Fibroblast of skin of back (primary cell): ENCODE results near the gene BMP7.

Experiments
- DNase-seq: peaks from one replicate; pipeline ENCODE4 v3.0.0-alpha.2; 2013

Gene BMP7

DNA sequence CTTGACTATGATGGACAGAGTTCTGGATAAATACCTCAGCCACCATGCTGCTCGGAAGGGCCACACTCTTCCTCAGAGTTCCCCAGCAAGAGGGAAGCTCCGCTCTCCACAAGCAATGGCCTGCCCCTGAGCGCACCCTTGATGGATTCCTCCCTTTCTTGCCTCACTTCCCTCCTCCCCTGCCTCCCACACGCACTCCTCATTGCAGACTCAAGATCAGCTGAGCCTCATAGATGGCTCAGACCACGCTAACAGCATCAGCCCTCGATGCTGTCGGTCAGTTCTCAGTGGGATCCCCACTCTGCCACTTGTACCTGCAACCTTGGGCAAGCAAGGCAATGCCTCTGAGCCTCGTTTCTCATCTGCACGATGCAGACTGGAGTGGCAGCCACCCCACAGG lies 123.3 kb downstream of the BMP7 start:
- DNase-seq, result no peak

DNA sequence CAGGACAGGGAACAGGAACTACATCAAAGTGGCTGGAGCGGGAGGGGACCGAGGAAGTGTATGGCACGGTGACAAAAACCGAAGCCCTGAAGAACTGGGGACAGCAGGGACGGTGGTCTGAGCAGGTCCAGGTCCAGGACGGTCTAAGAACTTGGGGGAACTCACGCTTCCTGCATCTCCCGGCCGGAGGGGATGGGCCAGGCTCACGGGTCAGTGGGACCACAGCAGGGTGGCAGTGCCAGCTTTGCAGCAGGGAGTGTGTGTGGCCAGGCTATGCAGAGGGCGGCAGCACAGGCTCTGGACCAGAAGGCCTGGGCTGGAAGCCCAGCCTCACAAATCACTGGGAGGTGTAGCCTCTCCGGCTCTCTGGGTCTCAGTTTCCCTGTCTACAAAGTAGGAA lies 123.8 kb downstream of the BMP7 start:
- DNase-seq, result no peak

DNA sequence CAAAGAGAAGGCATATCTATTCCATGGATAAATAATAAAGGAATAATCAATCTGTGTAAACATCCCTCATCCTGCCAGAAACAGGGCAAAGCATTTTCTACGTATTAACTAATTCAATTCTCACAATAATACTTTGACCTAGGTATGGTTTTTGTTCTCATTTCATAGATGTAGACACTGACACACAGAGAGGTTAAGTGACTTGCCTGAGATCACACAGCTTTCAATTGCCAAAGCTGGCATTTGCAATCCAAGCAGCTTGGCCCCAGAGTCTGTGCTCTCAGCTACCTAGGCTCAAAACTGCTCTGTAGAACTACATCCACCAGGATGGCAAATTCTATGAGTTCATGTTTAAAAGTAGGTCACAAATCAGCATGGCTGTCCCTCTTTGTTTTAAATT lies 124.9 kb downstream of the BMP7 start:
- no peak for DNase-seq

DNA sequence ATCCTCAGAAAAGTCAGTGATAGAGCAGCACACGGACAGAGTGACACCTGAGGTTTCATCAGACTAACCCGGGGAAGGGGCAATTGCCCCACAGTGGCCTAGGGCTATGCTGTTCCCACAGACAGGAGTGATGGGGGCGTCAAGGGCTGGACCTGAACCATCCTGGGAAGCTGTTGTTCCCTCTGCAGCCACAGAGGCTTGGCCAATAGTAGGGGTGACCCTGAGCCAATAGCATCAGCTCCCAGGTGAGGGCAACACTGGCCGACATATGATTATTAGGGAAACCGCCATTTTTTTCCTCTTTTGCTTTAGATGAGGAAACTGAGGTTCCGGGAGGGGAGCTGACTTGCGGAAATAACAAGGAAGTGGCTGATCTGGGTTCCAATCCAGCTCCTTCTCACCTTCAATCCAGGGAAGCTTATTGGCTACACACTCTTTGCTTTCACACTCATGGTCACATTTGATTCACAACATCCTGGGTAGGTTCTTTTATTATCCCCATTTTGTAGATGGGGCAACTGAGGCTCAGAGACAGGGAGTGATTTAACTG lies 126.0 kb downstream of the BMP7 start:
- no peak for DNase-seq

DNA sequence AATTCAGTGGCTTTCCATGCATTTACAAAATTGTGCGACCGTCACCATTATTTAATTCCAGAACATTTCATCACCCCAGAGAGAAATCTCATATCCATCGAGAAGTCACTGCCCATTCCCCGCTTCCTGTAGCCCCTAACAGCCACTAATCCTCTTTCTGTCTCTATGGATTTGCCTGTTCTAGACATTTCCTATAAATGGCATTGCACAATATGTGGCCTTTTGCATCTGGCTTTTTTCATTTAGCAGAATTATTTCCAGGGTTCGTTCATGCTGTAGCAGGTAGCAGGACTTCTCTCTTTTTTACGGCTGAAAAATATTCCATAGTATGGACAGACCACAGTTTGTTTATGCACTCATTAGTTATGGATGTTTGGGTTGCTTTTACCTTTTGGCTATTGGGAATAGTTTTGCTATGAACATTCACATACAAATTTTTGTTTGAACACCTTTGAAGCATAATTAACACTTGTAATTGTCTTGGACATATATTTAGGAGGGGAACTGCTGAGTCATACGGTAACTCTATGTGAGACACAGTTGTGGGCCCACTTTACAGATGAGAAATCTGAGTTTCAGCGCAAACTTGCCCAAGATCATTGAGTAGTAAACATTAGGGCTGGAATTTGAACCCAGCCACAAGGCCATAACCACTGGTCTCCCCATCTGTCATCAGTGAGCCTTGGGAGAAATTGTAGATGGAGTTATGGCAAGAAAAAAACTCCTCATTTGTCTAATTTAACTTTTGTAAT lies 126.9 kb downstream of the BMP7 start:
- DNase-seq, result no peak

DNA sequence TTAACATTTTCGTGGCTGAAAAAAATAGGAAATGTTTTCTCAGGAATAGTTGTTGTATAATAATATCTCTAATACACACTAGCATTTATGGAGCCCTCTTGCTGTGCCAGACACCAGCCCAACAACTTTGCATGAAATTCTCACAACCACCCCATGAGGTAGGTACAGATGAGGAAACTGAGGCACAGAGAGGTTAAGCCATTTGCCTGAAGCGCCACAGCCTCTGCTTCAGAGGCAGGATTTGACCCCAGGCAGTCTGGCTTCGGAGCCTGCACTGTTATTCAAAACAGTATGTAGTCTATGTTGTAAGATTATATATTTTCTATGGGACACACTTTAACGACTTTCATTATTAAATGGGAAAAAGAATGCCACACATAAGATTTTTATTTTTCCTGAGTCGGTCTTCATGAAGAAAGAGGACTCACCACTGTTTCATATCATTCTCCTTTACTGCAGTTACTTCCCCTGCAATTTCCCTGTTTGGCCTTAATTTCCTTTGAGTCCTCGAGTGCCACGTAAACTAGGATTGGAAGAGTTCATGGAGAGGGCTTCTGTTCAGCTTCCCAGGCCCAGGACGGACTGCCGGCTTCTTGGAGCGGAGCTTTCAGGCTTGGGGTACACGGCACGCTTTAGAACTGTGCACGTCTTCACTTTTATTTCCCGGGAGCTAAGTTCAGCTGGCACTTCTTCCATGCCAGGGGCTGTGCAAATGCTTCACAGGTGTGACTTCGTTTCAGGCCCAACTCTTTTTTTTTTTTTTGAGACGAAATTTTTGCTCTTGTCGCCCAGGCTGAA lies 128.0 kb downstream of the BMP7 start:
- DNase-seq, result no peak

DNA sequence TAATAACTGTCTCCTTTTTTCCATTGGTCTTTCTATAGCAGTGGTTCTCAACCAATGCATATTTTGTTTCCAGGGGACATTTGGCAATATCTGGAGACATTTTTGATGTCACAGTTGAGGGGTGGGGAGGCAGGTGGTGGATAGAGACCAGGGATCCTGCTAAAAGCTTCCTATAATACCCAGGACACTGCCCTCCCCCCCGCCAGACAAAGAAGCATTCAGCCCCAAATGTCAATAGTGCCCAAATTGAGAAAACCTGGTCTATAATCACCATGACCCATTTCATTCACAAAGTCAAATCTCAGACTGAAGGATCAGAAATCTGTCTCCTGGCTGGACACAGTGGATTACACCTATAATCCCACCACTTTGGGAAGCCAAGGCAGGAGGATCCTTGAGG lies 128.8 kb downstream of the BMP7 start:
- DNase-seq, result no peak

DNA sequence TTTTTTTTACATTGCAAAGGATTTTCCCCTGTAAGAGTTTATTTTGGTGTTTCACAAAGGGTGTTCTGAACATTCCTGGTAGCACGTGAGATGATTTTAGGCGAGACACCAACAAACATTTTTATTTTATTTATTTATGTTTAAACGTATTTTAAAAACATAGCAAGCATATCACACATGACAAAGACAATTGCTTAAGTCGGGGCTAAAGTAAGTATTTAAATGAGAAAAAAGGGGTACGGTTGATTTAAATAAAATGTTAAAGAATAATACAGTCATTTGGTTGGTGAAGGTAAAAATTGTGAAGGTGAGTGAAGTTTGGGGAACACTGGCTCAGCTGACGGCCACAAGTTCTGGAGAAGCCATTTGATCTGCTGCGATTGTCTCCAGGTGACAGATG lies 129.7 kb downstream of the BMP7 start:
- DNase-seq, result no peak

DNA sequence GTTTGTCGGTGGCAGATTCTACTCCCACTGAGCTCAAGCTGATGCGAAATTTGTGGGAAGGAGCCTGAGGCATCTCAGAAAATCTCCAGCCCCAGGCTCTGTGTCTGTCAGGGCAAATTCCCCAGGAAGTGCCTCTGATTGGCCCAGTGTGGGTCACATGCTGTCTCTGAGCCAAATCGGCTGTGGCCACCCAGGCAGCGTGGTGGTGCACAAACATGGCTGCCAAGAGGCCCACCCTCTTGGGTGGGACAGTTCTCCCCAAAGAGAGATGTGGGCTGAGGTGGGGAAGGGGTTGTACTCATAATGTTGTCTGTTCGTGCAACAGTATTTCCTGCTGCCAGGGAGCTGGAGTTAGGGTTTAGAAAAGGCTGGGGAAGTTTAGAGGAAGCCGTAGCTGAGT lies 130.6 kb downstream of the BMP7 start:
- DNase-seq, result no peak

DNA sequence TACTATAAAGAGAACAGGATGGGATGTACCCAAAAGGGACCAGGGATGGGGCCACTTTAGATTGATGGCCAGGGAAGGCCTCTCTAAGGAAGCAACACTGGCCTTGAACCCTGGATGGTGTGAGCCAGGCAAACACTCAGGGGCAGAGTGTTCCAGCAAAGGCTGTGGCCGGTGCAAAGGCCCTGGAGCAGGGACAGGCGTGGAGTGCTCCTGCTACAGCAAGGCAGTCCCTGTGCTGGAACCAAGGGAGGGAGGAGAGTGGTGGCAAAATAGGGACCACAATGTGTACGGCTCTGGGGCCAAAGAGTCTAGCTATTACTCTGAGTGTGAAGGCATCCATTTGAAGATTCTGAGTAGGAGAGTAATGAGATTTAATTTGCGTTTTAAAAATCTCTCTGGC lies 131.6 kb downstream of the BMP7 start:
- no peak for DNase-seq

DNA sequence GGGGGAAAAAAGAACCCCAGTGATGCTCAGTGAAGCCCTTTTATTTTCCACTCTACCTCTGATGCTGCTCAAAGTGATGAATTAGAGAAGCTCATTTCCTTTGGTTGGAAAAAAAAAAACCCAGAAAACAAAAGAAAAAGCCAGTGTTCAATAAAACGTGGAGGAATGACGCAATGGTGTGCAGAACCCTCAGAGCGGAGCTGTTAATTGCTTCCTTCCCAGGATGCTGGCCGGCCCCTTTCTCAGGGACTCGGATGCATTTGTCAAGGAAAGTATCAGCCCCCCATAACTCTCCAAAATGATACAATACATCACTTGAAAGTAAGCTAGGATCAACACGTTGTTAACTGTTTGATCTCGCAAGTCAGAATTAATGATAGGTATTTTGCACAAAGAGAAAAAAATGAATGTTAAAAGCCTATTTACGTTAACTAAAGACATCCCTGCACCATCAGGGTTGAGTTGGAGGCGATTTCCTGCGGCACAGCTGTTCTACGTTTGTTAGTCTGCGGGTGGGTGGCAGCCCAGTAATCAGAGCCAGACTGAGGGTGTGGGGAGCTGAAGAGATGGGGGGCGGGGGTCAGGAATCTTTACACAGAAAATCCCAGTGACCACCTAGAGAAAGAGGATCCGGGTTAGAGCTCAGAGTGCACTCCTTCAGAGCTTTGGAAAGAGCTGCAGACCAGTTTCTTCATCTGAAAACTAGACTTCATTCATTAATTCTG lies 132.4 kb downstream of the BMP7 start:
- DNase-seq, result no peak

DNA sequence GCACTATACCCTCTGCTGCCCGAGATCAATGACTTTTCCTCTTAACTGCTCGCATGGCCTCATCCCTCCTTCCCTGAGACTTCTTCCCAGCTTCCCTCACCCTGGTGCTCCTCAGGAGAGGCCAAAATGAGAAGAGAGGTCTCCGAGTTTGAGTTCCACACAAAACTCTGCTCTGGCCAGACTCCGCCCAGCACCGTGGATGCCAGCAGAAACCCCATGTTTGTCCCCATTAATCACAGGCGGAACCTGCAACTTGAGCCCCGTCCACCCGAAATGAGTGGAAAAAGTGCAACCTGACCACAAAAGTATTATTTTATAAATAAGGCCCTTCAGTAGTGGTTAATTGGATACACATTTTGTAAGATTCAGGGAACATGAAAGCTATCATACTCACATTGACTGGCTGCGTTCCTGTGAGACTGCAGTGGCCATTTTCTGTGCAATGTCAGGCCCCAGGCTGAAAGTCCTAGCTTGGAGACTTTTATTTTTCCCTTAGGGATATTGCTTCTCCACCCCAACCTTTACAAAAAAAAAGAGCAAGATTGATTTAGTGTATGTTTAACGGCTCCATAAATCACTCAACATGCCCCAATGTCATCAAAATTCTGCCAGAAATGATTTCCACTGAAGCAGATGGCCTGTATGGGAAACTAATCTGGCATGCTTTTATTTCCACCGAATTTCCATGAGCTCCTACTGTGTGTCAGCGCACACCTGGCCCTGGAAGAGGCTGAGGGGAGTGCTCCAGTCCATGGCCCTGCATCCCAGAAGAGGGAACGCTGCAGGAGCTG lies 134.6 kb downstream of the BMP7 start:
- no peak for DNase-seq

DNA sequence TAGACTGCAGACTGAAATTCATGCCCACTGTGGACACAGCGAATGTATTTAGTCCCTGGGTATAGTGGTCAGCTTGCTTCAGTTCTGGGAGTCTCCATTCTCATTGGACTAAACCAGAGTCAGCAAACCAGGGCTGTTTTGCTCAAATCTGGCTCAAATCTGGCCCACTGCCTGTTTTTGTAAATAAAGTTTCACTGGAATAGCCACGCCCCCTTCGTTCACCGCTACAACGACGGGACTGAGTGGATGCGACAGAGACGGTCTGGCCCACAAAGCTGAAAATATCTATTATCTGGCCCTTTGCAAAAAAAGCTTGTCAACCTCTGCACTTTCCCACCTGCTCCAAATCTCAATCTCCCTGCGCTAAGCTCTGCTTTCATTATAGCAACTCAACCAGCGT lies 135.4 kb downstream of the BMP7 start:
- no peak for DNase-seq

DNA sequence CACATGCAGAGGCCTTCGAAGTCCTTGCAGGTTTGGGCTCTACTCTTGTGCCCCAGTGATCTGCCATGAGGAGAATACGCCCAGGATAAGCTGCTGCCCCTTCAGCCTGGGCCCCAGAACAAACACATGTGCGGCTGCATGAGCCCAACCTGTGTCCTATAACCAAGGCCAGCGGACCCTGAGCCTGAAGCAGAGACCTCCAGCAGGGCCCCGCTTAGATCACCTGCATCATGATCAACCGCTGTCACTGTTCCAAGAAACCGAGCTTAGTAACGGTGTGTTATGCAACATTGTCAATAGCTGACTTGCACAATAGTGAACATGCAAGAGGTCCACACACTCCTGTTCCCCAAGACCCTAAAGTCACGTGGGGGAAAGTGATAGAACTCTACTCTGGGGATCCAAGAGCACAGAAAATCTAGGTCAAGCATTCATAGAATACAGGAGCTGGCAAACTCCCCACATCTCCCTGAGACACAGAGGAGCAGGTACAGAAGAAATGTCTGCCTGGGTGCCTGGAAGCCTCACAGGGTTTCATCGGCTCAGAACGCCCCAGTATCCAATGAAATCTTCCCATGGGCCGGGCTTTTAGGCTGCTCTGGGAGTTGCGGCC lies 136.2 kb downstream of the BMP7 start:
- DNase-seq, result no peak

DNA sequence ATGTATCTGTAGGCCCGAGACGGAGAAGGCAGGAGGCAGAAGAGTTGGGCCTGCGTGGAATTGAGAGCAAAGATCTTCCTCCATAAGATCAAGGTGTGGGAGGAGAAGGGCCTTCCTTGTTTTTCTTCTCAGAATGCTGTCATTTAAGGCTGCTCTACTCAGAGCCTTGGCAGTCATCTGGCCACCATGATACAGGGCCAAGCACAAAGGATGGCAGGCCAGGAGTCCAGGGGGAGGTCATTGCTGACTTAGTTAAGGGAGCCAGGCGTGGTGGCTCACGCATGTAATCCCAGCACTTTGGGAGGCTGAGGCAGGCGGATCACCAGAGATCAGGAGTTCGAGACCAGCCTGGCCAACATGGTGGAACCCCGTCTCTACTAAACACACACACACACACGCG lies 137.1 kb downstream of the BMP7 start:
- no peak for DNase-seq

DNA sequence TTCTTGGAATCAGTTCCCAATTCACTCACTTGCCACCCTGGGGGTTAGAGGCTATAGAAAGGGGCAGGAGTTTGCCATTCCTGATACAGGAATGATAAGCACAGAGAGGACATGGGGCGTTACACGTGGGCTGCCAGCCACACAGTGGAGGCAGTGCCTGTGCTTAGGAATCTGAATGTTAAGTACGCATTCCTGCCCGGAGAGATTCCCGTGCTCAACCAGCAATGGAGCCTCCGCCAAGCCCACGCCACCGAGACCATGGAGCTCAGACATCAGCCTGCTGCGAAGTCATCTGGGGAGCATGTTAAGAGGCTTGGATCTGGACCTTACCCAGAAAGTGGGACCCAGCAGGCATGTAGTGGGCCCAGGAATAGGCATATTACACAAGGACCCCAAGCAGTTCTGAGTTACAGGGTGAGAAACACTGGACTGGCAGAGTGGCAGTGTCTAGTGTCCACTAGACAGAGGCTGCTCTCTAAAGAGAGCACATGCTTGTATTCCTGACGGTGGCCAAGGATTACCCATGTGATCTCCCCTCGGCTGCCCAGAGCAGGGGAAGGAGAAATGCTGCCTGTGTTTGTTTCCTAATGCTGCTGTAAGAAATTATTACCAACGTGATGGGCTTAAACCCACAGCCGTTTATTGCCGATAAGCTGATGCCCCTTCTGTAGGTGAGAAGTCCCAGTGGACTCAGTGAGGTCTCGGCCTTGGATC lies 138.2 kb downstream of the BMP7 start:
- no peak for DNase-seq

DNA sequence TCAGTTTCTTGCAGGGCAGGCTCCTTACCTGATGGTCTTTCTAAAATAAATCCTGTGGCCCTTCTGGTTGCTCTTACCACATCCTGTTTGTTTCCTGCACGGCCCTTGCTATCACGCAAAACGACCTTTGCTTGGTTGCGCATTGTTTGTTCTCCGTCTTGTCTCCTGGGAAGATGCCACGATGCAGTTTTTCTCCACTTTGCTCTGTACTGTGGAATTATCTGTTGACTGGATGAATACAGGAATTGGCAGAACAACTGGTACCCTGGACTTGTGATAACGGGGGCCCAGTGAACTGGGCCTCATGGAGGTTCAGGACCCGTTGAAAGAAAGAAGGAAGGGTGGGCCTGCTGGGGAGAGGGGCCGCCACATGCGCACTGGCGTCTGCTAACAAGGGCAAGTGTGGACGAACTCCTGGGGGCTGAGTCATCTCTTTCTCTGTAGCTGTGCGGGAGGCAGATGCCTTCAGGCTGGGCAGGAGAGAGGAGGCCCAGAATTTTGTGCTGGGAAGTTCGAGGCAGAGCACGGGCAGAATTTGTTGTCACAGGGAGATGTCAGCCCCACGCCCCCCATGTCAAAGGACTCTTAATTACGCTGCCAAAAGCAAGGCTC lies 139.9 kb downstream of the BMP7 start:
- DNase-seq, result no peak

DNA sequence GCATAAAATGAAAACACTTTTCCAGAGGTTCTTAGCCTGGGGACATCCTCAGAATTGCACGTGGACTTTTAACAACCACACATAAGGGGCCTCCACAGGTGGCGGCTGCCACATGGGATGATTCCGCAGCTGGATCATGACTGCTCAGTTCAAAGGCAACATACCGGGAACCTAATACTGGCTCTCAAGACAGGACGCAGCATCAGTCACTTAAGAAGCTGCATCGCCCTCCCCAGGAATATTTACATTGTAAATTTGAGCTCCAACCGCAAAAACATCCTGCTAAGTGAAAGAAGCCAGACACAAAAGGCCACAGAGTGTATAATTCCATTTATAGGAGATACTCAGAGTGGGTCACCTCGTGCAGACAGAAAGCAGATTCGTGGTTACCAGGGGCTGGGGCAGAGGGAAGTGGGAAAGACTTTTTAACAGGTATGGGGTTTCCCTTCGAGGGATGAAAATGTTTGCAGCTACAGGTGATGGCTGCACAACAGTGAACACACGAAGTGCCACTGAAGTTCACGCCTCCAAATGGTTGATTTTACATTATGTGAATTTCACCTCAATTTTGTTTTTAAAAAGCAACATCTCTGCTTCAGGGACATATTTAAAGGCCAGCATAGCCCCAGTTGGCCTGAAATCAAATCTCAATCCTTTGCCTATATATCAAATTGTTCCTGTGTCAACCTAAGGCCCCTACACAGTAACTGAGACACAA lies 141.5 kb downstream of the BMP7 start:
- no peak for DNase-seq

DNA sequence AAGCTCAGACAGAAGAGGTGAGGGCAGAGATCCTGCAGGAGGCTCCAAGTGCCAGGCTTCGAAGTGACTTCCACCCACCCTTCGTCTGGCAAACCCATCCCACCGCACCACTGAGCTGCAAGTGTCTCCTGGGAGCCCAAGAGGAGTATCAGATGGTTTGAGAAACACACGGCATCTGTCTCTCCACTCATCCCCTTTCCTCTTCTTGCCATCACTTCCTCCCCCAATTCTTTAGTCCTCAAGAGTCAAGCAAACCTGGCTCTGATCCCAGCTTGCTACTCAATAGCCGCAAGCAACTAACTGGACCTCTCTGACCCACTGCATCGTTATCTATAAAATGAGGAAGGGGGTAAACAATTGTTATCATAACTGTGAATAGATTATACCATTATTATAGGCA lies 142.1 kb downstream of the BMP7 start:
- no peak for DNase-seq

DNA sequence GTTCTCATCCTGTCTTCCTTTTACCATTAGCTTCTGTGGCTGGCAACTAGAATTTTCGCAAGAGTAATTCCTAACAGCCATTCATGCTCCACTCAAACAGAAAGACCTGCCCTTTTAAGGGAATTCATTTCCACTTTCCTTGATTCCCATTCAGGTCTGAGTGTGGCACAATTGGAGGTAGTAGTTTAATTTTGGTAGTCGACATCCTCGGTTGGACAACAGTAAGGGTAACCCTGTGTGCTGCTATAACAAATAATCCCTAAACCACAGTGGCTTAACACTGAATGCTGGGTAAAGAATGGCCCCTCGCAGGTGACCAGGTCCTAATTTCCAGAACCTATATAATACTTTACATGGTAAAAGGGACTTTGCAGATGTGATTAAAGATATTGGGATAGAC lies 142.9 kb downstream of the BMP7 start:
- DNase-seq, result no peak
